Measurements from ENCODE around the gene FNBP1. TPM values are rescaled to one million over a fixed set of nuclear protein-coding genes. Genes with fewer than 3 reads are reported as not detected.

FNBP1 gene
- 7.5 and 16.6 TPM in 2 replicates for total RNA-seq (2014; rRNA removed; shearing (Covaris generic))

DNA sequence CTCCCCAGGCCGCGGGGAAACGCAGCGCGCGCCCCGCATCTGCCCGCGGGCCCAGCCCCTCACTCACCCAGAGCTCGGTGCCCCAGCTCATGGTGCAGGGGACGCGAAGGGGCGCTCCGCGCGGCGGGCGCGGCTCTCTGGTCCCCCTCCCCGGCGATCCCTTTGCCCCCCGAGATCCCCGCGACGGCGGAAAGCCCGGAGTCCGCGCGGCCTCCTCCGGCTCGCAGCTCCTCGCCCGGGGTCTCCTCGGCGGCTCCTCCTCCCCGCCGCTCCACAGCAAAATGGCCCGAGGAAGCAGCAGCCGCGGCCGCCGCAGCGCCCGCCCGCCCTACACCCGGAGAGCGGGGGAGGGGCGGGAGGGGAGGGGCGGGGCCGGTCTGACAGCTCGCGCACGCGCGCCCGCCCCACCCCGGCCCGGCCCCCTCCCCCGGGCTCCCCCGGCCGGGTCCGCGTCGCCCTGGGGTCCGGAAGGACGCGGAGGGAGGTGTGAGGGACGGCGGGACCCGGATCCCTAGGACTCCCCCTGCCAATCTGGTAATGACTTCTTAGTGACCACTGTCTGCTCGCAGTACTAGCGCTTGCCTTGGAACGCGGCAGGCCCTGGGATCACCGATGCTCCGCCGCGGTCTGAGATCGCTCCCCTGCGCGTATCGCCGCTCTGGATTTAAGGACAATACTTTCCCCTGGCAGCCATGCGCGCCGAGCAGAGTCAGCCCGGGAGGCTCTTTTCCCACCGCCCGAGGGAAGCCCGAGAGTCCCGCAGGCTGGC, at the start of gene FNBP1:
Gene FNBP1 (minus strand): TSS at position 305 of the 769 bp plus-strand sequence. CDS start 214 bp downstream, at position 91.
- in situ Hi-C loops (cut with HindIII; ENCODE audit: low sequenced_read_pairs), result no loop called here
- peak; percentile 82 for DNase-seq (ENCODE audit: low spot score)

DNA sequence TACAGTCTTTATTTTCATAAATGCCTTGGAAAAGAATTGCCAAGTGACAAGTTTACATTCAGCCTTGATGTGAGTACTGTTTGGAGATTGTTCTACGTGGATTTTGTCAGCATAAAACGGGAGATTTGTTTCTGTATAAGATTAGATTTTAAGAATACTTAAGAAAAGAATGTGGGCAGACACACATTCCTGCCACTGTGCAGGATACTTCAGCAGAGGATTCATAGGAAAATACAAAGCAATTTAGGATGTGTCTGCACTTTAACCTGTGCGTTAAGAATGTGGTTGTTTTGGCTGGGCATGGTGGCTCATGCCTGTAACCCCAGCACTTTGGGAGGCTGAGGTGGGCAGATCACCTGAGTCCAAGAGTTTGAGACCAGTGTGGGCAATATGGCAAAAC, 47.9 kb upstream of the FNBP1 start:
- in situ Hi-C loops (cut with HindIII; ENCODE audit: low sequenced_read_pairs), result no loop called here
- DNase-seq (ENCODE audit: low spot score), result peak; percentile 26

DNA sequence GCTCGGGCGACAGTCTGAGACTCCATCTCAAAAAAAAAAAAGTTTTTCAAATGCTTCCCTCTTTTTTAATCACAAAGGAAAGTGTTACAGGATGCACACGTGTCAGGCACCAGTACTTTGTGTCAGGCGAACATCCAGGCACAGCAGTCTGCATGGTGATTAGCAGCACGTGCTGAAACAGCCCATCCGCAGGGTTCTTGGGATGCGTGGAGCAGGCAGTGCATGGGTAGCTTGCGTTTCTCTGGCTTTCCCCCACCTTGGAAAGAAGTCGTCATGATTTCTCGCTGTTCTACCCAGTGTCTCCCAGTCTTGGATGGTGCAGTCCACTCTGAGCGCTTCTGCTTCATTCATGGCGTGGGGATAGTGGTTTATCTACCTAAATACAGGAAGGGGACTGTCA, 46.2 kb upstream of the FNBP1 start:
- peak; percentile 76 for DNase-seq (ENCODE audit: low spot score)
- in situ Hi-C loops (cut with HindIII; ENCODE audit: low sequenced_read_pairs), result no loop called here

DNA sequence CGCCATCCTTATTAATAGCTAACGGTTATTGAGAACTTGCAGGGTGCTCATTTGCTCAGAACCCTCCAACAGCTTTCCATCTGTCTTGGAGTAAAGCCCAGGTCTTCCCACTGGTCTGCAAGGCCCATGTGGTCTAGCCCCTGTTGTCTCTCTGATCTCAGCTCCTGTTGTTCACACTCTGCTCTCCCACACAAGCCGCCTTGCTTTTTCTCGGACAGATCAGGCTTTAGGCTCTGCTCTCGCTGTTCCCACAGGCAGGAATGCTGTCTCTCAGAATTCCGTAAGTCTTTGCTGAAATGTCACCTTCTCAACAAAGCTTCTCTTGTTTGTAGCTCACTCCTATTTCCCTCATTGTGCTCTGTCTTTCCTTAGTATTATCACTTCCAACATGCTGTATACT, 45.1 kb upstream of the FNBP1 start:
- in situ Hi-C loops (cut with HindIII; ENCODE audit: low sequenced_read_pairs), result no loop called here
- peak; percentile 92 for DNase-seq (ENCODE audit: low spot score)

DNA sequence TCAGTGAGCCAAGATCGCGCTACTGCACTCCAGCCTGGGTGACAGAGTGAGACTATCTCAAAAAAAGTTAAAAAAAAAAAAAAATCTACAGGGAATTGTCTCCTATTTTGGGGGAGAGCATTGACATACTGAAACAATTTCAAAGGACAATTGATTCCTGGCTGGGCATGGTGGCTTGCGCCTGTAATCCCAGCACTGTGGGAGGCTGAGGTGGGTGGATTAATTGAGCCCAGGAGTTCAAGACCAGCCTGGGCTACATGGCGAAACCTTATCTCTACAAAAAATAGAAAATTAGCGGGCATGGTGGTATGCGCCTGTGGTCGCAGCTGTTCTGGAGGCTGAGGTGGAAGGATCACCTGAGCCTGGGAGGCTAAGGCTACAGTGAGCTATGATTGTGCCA, 41.3 kb upstream of the FNBP1 start:
- in situ Hi-C loops (cut with HindIII; ENCODE audit: low sequenced_read_pairs), result no loop called here
- no peak for DNase-seq (ENCODE audit: low spot score)

DNA sequence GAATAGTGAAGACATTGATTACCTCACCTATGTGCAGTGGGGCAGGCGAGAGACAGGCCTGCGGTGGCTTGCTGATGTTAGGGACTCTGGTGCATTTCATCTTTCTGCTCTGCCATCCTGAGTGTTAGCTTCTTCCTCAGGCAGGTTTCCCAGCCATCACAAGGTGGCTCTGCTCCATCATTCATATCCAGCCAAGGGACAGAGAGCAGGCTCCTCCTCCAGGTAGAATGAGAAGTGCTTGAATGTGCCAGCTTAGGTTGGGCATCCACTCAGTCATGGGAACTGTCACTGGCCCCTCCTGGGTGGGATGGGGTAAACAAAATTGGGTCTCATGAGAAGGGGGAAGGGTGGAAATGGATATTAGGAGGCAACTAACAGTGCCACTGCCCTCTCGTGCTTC, 35.6 kb upstream of the FNBP1 start:
- in situ Hi-C loops (cut with HindIII; ENCODE audit: low sequenced_read_pairs), result no loop called here
- peak; percentile 84 for DNase-seq (ENCODE audit: low spot score)

DNA sequence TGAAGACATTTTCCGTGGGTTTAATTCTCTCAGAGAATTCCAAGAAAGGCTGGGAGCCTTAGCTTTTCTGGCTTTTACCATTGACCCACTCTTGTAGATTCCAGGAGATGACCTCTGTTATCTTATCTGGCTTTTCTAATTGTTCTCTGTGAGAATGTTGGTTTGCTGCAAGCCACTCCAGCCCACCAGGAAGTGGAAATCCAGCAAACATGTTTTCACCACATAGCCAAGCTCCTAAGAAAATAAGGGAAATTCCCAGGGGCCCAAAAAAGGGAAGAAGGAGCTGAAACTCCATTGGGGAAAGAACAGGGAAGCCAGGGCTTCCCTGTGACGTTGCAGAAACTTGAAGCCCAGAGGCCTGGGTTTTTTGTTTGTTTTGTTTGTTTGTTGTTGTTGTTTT, 30.4 kb upstream of the FNBP1 start:
- in situ Hi-C loops (cut with HindIII; ENCODE audit: low sequenced_read_pairs), result no loop called here
- DNase-seq (ENCODE audit: low spot score), result no peak

DNA sequence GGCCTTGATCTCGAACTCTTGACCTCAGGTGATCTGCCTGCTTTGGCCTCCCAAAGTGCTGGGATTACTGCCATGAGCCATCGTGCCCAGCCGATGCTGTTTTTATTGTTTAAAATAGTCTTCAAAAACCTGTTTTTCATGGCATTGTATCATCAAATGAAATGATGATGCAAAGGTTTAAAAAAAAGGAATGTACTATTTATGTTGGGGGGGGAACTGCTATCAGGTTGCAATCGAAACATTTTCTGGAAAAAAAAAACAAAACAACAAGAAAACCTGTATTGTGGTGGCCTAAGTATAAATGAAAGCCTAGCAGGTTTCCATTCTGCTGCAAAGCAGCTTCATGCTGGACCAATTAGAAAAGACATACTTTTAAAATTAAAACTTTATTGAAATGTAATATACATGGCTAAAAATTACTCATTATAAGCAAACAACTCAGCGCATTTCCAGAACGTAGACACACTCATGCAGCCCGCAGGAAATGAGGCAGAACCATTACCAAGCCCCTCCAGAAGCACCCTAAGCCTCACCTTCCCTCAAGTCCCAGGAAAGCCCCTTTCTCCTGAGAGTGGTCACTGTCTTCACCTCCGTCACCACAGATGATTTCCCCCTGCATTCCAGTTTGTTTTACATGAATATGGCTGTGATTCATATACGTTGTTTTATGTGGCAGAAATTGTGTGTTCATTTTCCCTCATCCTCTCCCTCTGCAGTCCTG, 29.7 kb upstream of the FNBP1 start:
- DNase-seq (ENCODE audit: low spot score), result no peak
- in situ Hi-C loops (cut with HindIII; ENCODE audit: low sequenced_read_pairs), result no loop called here

DNA sequence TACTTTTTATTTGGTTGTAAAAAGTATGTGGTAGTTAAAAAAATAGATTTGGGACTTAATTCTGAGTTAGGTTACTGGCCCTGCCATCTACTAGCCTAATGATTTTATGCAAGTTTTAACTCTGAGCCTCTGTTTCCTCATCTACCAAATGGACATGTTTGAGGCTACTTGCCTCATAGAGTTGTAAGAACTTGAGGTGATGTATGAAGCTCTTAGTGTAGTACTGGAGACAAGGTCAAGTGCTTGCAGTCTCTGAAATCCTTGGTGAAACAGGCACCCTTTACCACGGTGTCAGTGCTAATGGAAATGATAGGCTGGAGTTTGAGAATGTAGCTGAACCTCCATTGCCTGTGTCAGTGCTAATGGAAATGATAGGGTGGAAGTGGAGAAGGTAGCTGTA, 26.1 kb upstream of the FNBP1 start:
- DNase-seq (ENCODE audit: low spot score), result no peak
- in situ Hi-C loops (cut with HindIII; ENCODE audit: low sequenced_read_pairs), result no loop called here

DNA sequence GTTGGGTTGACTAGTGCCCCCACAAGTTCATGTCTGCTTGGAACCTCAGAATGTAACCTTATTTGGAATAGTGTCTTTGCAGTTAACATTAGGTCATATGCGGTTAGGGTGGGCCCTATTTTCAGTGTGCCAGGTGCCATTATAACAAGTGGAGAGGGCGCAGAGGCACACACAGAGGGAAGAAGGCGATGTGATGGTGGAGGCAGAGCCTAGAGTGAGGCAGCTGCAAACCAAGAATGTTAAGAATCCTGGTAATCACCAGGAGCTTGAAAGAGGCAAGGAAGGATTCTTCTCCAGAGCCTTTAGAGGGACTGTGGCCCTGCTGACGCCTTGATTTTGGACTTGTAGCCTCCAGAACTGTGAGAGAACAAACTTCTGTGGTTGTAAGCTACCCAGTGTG, 21.6 kb upstream of the FNBP1 start:
- in situ Hi-C loops (cut with HindIII; ENCODE audit: low sequenced_read_pairs), result no loop called here
- no peak for DNase-seq (ENCODE audit: low spot score)

DNA sequence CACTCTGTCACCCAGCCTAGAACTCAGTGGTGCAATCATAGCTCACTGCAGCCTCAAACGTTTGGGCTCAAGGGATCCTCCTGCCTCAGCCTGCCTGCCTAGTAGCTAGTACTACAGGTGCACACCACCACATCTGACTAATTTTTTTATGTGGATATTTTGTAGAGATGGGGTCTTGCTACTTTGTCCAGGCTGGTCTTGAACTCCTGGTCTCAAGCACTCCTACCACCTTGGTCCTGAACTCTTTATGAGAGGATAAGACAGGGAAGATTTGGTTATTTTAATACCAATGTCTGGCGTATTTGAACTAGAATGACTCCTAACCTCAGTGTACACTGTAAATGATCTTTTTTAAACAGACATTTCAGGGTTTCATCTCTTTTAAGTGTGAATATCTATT, 19.8 kb upstream of the FNBP1 start:
- in situ Hi-C loops (cut with HindIII; ENCODE audit: low sequenced_read_pairs), result no loop called here
- DNase-seq (ENCODE audit: low spot score), result no peak

DNA sequence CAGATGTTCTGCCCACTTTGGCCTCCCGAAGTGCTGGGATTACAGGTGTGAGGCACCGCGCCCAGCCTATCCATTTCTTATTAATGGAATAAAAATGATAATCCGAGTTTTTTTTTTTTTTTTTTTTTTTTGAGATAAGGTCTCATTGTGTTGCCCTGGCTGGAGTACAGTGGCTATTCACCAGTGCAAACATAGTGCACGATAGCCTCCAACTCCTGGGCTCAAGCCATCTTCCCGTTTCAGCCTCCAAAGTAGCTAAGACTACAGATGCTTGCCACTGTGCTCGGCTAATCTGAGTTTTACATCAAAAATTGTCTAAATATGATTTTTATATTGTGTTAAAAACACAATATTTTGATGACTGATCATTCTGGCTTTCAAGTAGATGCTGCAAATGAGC, 17.3 kb upstream of the FNBP1 start:
- DNase-seq (ENCODE audit: low spot score), result no peak
- in situ Hi-C loops (cut with HindIII; ENCODE audit: low sequenced_read_pairs), result no loop called here

DNA sequence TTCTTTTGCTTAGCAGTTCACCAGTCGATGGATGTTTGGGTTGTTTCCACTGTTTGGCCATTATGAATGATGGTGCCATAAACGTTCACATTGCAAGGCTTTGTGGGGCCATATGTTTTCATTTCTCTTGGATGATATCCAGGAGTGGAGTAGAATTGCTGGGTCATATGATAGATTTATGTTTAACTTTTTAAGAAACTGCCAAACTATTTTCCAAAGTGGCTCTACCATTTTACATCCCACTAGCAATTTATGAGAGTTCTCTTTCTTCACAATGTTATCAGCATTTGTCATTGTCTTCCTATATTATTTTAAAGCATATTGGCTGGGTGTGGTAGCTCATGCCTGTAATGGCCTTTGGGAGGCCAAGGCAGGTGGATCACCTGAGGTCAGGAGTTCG, 15.9 kb upstream of the FNBP1 start:
- in situ Hi-C loops (cut with HindIII; ENCODE audit: low sequenced_read_pairs), result no loop called here
- DNase-seq (ENCODE audit: low spot score), result no peak

DNA sequence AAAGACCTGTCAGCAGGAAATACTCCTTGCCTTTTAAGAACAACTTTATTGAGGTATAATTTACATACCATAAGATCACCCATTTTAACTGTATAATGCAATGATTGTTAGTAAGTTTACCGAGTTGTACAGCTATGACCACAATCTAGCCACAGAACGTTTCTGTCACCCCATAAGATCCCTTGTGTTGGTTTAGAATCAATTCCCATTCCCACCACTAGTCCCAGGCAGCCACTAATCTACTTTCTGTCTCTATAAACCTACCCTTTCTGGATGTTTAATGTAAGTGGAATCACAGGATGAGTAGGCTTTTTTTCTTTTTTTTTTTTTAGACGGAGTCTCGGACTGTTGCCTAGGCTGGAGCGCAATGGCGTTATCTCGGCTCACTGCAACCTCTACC, 15.2 kb upstream of the FNBP1 start:
- in situ Hi-C loops (cut with HindIII; ENCODE audit: low sequenced_read_pairs), result no loop called here
- DNase-seq (ENCODE audit: low spot score), result no peak

DNA sequence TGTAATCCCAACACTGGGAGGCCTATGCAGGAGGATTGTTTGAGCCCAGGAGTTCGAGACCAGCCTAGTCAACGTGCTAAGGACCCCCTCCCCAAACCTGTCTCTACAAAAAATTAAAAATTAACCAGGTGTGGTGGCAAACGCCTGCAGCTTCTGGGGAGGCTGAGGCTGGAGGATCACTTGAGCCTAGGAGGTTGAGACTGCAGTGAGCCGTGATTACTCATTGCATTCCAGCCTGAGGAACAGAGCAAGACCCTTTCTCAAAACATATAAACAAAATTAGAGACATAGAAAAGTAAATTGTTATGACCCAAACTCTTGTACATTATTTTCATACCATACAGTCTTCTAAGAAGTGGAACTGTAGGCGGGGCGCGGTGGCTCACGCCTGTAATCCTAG, 11.8 kb upstream of the FNBP1 start:
- no peak for DNase-seq (ENCODE audit: low spot score)
- in situ Hi-C loops (cut with HindIII; ENCODE audit: low sequenced_read_pairs), result no loop called here

DNA sequence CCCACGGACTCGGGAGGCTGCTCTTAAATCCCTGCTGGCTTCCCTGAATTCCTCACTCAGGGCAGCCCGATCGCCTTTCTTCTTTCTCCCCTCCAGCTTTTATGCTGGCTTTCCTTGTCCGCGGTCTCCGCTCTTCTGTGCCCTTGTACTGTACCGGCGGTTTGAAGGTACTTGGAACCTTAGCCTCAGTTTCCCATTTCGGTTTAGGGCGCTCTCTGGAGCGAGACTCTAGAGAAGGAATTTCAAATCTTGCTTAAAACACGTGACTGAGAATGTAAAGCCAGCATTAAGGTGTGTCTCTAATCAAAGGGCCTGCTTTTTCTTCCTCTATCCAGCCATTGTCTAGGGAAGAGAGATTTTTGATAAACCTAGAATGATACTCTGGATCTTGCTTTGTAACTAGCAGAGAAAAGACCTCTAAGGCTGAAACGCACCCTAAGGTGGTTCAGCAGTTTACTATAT, 11.4 kb upstream of the FNBP1 start:
- DNase-seq (ENCODE audit: low spot score), result no peak
- in situ Hi-C loops (cut with HindIII; ENCODE audit: low sequenced_read_pairs), result no loop called here

DNA sequence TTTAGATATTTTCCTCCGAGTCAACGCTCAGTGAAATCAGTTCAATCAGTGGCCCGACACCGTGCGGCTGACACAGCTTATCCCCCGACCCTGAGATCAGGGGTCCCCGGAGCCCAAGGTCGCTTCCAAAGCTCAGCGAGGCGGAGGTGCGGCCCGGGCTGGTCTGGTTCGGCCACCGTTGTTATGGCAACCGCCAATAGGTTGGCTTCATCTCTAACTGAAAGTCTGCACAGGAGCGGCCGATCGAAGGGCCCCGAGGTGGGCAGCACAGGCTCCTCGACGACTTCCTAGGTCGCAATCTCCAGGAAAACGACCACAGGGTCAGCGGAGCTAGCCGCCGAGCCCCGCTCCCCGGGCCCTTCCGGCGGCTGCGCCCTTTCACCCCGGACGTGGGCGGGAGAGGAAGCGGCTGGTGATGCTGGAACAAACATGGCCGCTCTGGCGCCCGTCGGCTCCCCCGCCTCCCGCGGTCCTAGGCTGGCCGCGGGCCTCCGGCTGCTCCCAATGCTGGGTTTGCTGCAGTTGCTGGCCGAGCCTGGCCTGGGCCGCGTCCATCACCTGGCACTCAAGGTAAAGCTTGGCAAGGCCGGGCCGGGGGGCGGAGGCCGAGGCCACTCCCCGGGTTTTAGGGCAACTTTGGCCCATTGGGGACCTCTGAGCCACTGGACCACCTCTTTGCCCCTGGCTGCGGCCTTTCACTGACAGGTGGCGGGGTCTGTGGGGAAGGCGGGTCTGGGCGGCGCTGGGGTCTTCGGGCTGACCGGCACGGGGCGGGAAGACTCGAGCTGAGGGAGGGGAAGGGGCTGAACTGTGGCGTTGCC, 10.7 kb upstream of the FNBP1 start, which contains the start of gene GPR107:
Gene GPR107 (plus strand): TSS at position 403 of the 821 bp plus-strand sequence. CDS start 27 bp downstream, at position 430.
- in situ Hi-C loops (cut with HindIII; ENCODE audit: low sequenced_read_pairs), result no loop called here
- peak; percentile 80 for DNase-seq (ENCODE audit: low spot score)

DNA sequence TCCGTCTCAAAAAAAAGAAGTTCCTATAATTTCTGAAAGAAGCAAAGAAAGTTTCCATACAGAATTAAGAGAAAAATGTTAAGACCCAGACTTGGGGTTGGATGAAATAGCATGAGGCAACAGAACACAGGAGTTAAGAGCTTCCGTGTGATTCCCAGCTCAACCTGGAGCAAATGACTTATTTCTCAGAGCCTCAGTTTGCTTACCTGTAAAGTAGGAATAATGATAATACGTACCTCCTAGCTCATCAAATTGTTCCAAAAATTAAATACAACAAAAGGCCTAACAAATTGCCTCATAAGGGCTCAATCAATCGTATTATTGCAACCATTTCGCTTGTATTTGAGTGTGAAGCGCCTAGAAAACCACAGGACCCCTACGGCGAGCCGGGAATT, 10.1 kb upstream of the FNBP1 start:
- DNase-seq (ENCODE audit: low spot score), result no peak
- in situ Hi-C loops (cut with HindIII; ENCODE audit: low sequenced_read_pairs), result no loop called here

DNA sequence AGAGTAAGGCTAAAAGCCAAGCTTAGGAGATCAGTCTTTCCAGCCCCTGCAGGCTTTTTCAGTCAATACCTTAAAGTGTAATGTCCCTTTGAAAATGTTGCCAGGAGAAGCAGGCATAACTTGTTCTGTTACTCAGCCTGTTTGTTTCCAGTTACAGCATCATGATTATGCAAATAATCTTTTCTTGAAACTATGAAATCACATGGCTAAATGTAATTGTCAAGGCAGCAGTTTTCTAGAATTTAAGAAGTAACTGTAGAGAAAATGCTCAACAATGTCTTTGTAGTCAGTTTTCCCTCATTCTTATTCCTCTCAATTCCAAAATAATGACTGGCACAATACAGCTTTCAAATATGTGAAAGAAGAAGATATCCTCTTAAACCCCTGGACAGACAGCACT, 8.9 kb upstream of the FNBP1 start:
- in situ Hi-C loops (cut with HindIII; ENCODE audit: low sequenced_read_pairs), result no loop called here
- DNase-seq (ENCODE audit: low spot score), result no peak

DNA sequence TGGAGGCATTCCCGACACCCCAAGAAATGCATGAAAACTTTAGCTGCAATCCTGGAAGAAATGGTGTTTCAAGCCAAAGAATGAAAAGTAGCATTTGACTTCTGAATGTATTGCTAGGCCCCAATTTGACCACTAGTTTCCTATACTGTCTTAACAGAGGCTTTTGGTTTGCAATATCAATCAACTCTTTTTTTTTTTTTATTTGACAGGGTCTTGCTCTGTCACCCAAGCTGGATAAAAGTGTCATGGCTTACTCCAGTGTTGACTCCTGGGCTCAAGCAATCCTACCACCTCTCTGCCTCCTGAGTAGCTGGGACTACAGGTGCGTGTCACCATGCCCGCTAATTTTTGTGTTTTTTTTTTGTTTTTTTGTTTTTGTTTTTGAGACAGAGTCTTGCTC, 7.5 kb upstream of the FNBP1 start:
- DNase-seq (ENCODE audit: low spot score), result no peak
- in situ Hi-C loops (cut with HindIII; ENCODE audit: low sequenced_read_pairs), result no loop called here
